ENCODE results near the gene USB1. TPM values are rescaled to one million over a fixed set of nuclear protein-coding genes. Genes with fewer than 3 reads are reported as not detected.
A peak's percentile ranks its signal among the peaks of the same experiment; 100 is the strongest.

USB1 gene
- total RNA-seq = 42.4 TPM

GRCh38 chr16:58000706-58001676 is at the start of gene USB1:
USB1 (plus strand) TSS chr16:58001407; CDS start chr16:58001484, 77 bp downstream.
- peak; percentile 86 for DNase-seq (ENCODE audit: low spot score)

- DNase-seq (ENCODE audit: low spot score) = no peak
Observed at GRCh38 chr16:57952909-57953308, 48.3 kb upstream of the USB1 start.

GRCh38 chr16:57953857-57954256 is 47.4 kb upstream of the USB1 start:
- DNase-seq (ENCODE audit: low spot score) = no peak

- no peak for DNase-seq (ENCODE audit: low spot score)
Observed at GRCh38 chr16:57955572-57956188, 45.5 kb upstream of the USB1 start.

GRCh38 chr16:57956270-57956808 is 44.9 kb upstream of the USB1 start:
- no peak for DNase-seq (ENCODE audit: low spot score)

GRCh38 chr16:57956924-57957672 is 44.1 kb upstream of the USB1 start:
- no peak for DNase-seq (ENCODE audit: low spot score)

GRCh38 chr16:57957673-57958392 is 43.4 kb upstream of the USB1 start:
- no peak for DNase-seq (ENCODE audit: low spot score)

- DNase-seq (ENCODE audit: low spot score) = no peak
Observed at GRCh38 chr16:57958544-57958943, 42.7 kb upstream of the USB1 start.

- DNase-seq (ENCODE audit: low spot score) = no peak
Observed at GRCh38 chr16:57959121-57959520, 42.1 kb upstream of the USB1 start.

- no peak for DNase-seq (ENCODE audit: low spot score)
Observed at GRCh38 chr16:57959804-57960203, 41.4 kb upstream of the USB1 start.

- DNase-seq (ENCODE audit: low spot score) = no peak
Observed at GRCh38 chr16:57960310-57960709, 40.9 kb upstream of the USB1 start.

GRCh38 chr16:57960826-57961472 is 40.3 kb upstream of the USB1 start:
- no peak for DNase-seq (ENCODE audit: low spot score)

- no peak for DNase-seq (ENCODE audit: low spot score)
Observed at GRCh38 chr16:57961538-57961937, 39.7 kb upstream of the USB1 start.

GRCh38 chr16:57962046-57962445 is 39.2 kb upstream of the USB1 start:
- DNase-seq (ENCODE audit: low spot score) = no peak

GRCh38 chr16:57962756-57963155 is 38.5 kb upstream of the USB1 start:
- DNase-seq (ENCODE audit: low spot score) = no peak

GRCh38 chr16:57964157-57964700 is 37.0 kb upstream of the USB1 start:
- no peak for DNase-seq (ENCODE audit: low spot score)

- no peak for DNase-seq (ENCODE audit: low spot score)
Observed at GRCh38 chr16:57966204-57966771, 34.9 kb upstream of the USB1 start.

- no peak for DNase-seq (ENCODE audit: low spot score)
Observed at GRCh38 chr16:57966986-57967385, 34.2 kb upstream of the USB1 start.

GRCh38 chr16:57967916-57968315 is 33.3 kb upstream of the USB1 start:
- no peak for DNase-seq (ENCODE audit: low spot score)

GRCh38 chr16:57969451-57970123 is 31.6 kb upstream of the USB1 start:
- DNase-seq (ENCODE audit: low spot score) = no peak
